NB4 (cell line): ENCODE results near the gene TRMT61B.

Experiments used
- MYC ChIP-seq: IDR thresholded peaks from 2 replicates; pipeline ENCODE4 v1.6.1; 2011; ENCODE audit warnings: low read depth, low read length
- POLR2A ChIP-seq: IDR thresholded peaks from 2 replicates; pipeline ENCODE4 v1.6.1; 2011; ENCODE audit warnings: mild to moderate bottlenecking; ENCODE audit not compliant: insufficient read length; ENCODE audit errors: extremely low read depth
- TF ChIP-seq, protein P1 (sequence below): IDR thresholded peaks from one replicate; pipeline ENCODE4 v1.5.1; 2012; ENCODE audit warnings: low read depth, low read length
- TF ChIP-seq, protein P2 (sequence below): IDR thresholded peaks from 2 replicates; pipeline ENCODE4 v1.6.1; 2011; ENCODE audit warnings: low read depth, low read length

DNA sequence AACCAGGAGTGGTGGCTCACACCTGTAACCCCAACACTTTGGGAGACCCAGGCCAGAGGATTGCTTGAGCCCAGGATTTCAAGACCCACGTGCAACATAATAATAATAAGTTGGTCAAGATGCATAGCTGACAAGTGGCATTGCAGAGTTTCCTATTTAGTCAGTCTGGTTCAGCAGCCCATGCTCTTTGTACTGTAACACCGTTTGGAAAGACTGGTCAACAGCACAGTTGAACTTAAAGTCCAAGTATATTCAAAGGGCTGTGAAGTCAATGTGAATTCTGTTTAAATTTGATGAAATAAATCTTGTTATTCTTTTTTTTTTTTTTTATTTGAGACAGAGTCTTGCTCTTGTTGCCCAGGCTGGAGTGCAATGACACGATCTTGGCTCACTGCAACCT, 1.5 kb upstream of the TRMT61B start:
- TF ChIP-seq, protein P1, sequence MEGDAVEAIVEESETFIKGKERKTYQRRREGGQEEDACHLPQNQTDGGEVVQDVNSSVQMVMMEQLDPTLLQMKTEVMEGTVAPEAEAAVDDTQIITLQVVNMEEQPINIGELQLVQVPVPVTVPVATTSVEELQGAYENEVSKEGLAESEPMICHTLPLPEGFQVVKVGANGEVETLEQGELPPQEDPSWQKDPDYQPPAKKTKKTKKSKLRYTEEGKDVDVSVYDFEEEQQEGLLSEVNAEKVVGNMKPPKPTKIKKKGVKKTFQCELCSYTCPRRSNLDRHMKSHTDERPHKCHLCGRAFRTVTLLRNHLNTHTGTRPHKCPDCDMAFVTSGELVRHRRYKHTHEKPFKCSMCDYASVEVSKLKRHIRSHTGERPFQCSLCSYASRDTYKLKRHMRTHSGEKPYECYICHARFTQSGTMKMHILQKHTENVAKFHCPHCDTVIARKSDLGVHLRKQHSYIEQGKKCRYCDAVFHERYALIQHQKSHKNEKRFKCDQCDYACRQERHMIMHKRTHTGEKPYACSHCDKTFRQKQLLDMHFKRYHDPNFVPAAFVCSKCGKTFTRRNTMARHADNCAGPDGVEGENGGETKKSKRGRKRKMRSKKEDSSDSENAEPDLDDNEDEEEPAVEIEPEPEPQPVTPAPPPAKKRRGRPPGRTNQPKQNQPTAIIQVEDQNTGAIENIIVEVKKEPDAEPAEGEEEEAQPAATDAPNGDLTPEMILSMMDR = no peak
- TF ChIP-seq POLR2A (no peak), MYC (no peak)
- TF ChIP-seq, protein P2, sequence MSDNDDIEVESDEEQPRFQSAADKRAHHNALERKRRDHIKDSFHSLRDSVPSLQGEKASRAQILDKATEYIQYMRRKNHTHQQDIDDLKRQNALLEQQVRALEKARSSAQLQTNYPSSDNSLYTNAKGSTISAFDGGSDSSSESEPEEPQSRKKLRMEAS = no peak
